GM12865 (cell line): ENCODE measurements around the gene PTPN2.

Experiments used
- DNase-seq: peaks from one replicate; pipeline ENCODE4 v3.0.0; 2010; ENCODE audit warnings: low read depth
- H3K4me3 ChIP-seq: 2 replicates; pipeline ENCODE4 v1.5.1; 2011; ENCODE audit warnings: mild to moderate bottlenecking, low read depth, low read length, control low read depth
- TF ChIP-seq, protein P1 (sequence below): IDR thresholded peaks from 2 replicates; pipeline ENCODE4 v1.5.1; 2011; ENCODE audit warnings: low read length, control low read depth, low read depth, inconsistent platforms; ENCODE audit not compliant: insufficient read depth; ENCODE audit errors: missing control alignments

PTPN2 gene

DNA sequence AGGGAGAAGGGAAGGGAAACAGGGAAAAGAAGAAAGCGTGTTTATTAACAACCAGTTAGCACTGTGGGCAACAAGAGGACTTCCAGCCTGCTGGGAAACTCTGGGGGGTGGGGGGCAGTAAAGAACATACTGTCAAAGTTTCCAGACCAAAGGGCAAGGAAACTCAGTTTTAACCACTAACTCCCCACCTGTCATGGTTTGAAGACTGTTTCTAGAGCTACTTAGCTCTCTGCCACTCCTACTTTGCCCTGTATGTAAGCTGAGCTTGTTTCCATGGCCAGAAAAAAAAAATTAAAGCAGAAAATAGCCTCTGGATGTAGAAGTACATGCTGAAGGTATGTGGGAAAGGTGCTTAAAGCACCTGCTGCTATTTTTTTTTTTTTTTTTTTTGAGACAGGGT is 11.0 kb upstream of the PTPN2 start:
- no peak overlapping the region for H3K4me3 ChIP-seq
- no peak for DNase-seq
- TF ChIP-seq, protein P1, sequence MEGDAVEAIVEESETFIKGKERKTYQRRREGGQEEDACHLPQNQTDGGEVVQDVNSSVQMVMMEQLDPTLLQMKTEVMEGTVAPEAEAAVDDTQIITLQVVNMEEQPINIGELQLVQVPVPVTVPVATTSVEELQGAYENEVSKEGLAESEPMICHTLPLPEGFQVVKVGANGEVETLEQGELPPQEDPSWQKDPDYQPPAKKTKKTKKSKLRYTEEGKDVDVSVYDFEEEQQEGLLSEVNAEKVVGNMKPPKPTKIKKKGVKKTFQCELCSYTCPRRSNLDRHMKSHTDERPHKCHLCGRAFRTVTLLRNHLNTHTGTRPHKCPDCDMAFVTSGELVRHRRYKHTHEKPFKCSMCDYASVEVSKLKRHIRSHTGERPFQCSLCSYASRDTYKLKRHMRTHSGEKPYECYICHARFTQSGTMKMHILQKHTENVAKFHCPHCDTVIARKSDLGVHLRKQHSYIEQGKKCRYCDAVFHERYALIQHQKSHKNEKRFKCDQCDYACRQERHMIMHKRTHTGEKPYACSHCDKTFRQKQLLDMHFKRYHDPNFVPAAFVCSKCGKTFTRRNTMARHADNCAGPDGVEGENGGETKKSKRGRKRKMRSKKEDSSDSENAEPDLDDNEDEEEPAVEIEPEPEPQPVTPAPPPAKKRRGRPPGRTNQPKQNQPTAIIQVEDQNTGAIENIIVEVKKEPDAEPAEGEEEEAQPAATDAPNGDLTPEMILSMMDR = no peak

- TF ChIP-seq, protein P1 = no peak
- DNase-seq = no peak
- H3K4me3 ChIP-seq = no peak overlapping the region
Observed at GRCh38 chr18:12891561-12891960, 7.5 kb upstream of the PTPN2 start.

- TF ChIP-seq, protein P1 = no peak
- DNase-seq = no peak
- H3K4me3 ChIP-seq = no peak overlapping the region
Observed at GRCh38 chr18:12890964-12891363, 6.9 kb upstream of the PTPN2 start.

GRCh38 chr18:12886498-12887126 is 2.6 kb upstream of the PTPN2 start:
- peak; percentile 56 for DNase-seq
- TF ChIP-seq, protein P1 = peak; percentile 42
- H3K4me3 ChIP-seq = no peak overlapping the region

GRCh38 chr18:12885500-12885899 is 1.5 kb upstream of the PTPN2 start:
- peak; percentile 78 for DNase-seq
- TF ChIP-seq, protein P1 = no peak
- H3K4me3 ChIP-seq = peak overlapping the region; percentile 65

DNA sequence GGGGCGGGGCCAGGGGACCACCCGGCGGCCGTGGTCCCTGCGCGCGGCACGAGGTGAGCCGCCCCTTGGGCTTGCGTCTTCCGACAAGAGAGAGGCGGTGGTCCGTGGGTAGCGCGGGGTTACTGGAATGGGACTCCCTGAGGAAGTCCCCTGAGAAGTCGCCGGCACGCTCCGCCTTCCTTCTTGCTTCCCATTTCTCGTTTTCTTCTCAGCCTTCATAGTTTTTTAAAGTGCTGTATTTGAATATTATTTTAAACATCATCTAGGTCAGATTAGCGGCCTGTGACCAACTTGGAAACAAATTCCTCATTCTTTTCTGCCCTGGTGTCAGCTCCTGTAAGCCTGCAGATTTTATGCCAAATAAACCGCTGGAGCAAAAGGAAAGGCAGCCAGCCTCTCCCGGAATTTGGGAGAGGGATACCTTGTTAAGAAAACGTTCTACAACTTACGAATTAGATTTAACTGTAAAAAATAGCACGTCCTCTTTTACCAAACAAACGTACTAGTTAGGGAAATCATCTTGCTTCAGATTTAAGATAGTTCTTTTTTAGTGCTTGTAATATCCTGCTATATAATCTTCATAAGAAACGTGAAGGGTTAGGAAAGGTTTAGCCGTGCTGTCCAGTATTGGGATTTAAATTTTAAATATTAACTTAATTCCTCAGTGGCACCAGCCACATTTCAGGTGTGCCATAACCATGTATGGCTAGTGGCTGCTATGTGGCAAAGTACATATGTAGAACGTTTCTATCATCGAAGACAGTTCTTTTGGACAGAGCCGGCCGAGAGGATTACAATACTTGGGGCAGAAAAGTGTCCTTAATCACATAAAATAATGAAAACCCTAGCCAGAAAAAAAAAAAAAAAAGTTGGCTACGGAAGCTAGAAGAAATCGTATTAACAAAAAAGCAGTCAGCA is 628 bp upstream of the PTPN2 start:
- TF ChIP-seq, protein P1 = no peak
- no peak for DNase-seq
- peak overlapping the region; percentile 65 for H3K4me3 ChIP-seq
